ENCODE data around the gene SFMBT2. TPM values are rescaled to one million over a fixed set of nuclear protein-coding genes. Genes with fewer than 3 reads are reported as not detected.

Gene SFMBT2
- total RNA-seq, 1 experiment from 2014 or later = 41.5 TPM

GRCh38 chr10:7443036-7443435 lies 32.2 kb upstream of the SFMBT2 start:
- 0 out of 2 replicates have a peak, but pooled peaks cover under 1% of the 10 kb centered on the region for H3K36me3 ChIP-seq (ENCODE audit: insufficient read depth, low read length)
- H2AFZ ChIP-seq (ENCODE audit: low read length) = no peak overlapping the region
- DNase-seq = no peak
- H3K79me2 ChIP-seq (ENCODE audit: low read length) = no peaks in the 10 kb centered on the region
- H4K20me1 ChIP-seq (ENCODE audit: insufficient read depth, low read depth, low read length) = no peaks in the 10 kb centered on the region
- no peak overlapping the region for H3K4me3 ChIP-seq (ENCODE audit: low read length)
- H3K9me2 ChIP-seq (replicated peaks; ENCODE audit: insufficient read depth, low read length) = no peaks in the 10 kb centered on the region
- no peak overlapping the region for H3K27ac ChIP-seq (ENCODE audit: low read length)
- H3K9me3 ChIP-seq (ENCODE audit: low read length) = no peaks in the 10 kb centered on the region
- H3K9ac ChIP-seq (ENCODE audit: low read length) = no peak overlapping the region
- H3K27me3 ChIP-seq (ENCODE audit: low read length) = no peaks in the 10 kb centered on the region
- H3K4me1 ChIP-seq (ENCODE audit: low read length) = peaks cover 19% of the 10 kb centered on the region
- H3K4me2 ChIP-seq (ENCODE audit: low read depth, low read length, poor library complexity, severe bottlenecking) = no peak overlapping the region

- H3K79me2 ChIP-seq (ENCODE audit: low read length) = no peaks in the 10 kb centered on the region
- no peak overlapping the region for H3K4me3 ChIP-seq (ENCODE audit: low read length)
- DNase-seq = no peak
- H4K20me1 ChIP-seq (ENCODE audit: insufficient read depth, low read depth, low read length) = no peaks in the 10 kb centered on the region
- H3K9me3 ChIP-seq (ENCODE audit: low read length) = no peaks in the 10 kb centered on the region
- H2AFZ ChIP-seq (ENCODE audit: low read length) = no peak overlapping the region
- H3K27me3 ChIP-seq (ENCODE audit: low read length) = no peaks in the 10 kb centered on the region
- H3K36me3 ChIP-seq (ENCODE audit: insufficient read depth, low read length) = no peaks in the 10 kb centered on the region
- peaks cover 26% of the 10 kb centered on the region for H3K4me1 ChIP-seq (ENCODE audit: low read length)
- H3K4me2 ChIP-seq (ENCODE audit: low read depth, low read length, poor library complexity, severe bottlenecking) = no peak overlapping the region
- H3K9ac ChIP-seq (ENCODE audit: low read length) = no peak overlapping the region
- no peaks in the 10 kb centered on the region for H3K9me2 ChIP-seq (replicated peaks; ENCODE audit: insufficient read depth, low read length)
- H3K27ac ChIP-seq (ENCODE audit: low read length) = no peak overlapping the region
These were observed 30.7 kb upstream of the SFMBT2 start for GRCh38 chr10:7441403-7442147.

DNA sequence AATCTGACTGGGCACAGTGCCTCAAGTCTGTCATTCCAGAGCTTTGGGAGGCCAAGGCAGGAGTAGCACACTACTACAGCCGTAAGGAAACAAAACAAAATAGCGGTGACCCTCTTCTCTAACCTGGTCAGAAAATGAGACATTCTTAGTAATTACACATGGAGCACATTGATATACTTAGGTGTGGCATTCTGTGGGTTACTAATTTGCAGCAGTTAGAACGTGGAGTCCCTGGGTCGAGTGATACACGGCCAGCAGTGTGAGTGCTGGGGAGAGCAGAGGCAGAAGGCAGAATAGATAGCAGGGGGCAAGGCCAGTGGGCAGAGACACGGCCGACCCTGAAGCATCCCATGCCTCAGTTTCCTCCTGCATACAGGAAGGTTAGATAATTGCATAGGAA lies 28.9 kb upstream of the SFMBT2 start:
- no peaks in the 10 kb centered on the region for H3K36me3 ChIP-seq (ENCODE audit: insufficient read depth, low read length)
- peaks cover 24% of the 10 kb centered on the region for H3K4me1 ChIP-seq (ENCODE audit: low read length)
- no peak overlapping the region for H2AFZ ChIP-seq (ENCODE audit: low read length)
- no peak overlapping the region for H3K4me3 ChIP-seq (ENCODE audit: low read length)
- DNase-seq = no peak
- H4K20me1 ChIP-seq (ENCODE audit: insufficient read depth, low read depth, low read length) = no peaks in the 10 kb centered on the region
- H3K27me3 ChIP-seq (ENCODE audit: low read length) = no peaks in the 10 kb centered on the region
- no peak overlapping the region for H3K9ac ChIP-seq (ENCODE audit: low read length)
- no peaks in the 10 kb centered on the region for H3K79me2 ChIP-seq (ENCODE audit: low read length)
- no peak overlapping the region for H3K27ac ChIP-seq (ENCODE audit: low read length)
- H3K9me3 ChIP-seq (ENCODE audit: low read length) = no peaks in the 10 kb centered on the region
- H3K9me2 ChIP-seq (replicated peaks; ENCODE audit: insufficient read depth, low read length) = no peaks in the 10 kb centered on the region
- no peak overlapping the region for H3K4me2 ChIP-seq (ENCODE audit: low read depth, low read length, poor library complexity, severe bottlenecking)

GRCh38 chr10:7438196-7438986 lies 27.6 kb upstream of the SFMBT2 start:
- no peaks in the 10 kb centered on the region for H3K9me3 ChIP-seq (ENCODE audit: low read length)
- peaks cover 32% of the 10 kb centered on the region for H3K4me1 ChIP-seq (ENCODE audit: low read length)
- no peak overlapping the region for H3K4me3 ChIP-seq (ENCODE audit: low read length)
- no peaks in the 10 kb centered on the region for H3K9me2 ChIP-seq (replicated peaks; ENCODE audit: insufficient read depth, low read length)
- H3K36me3 ChIP-seq (ENCODE audit: insufficient read depth, low read length) = no peaks in the 10 kb centered on the region
- no peaks in the 10 kb centered on the region for H4K20me1 ChIP-seq (ENCODE audit: insufficient read depth, low read depth, low read length)
- H2AFZ ChIP-seq (ENCODE audit: low read length) = no peak overlapping the region
- no peak overlapping the region for H3K27ac ChIP-seq (ENCODE audit: low read length)
- no peaks in the 10 kb centered on the region for H3K27me3 ChIP-seq (ENCODE audit: low read length)
- H3K4me2 ChIP-seq (ENCODE audit: low read depth, low read length, poor library complexity, severe bottlenecking) = no peak overlapping the region
- no peaks in the 10 kb centered on the region for H3K79me2 ChIP-seq (ENCODE audit: low read length)
- no peak for DNase-seq
- no peak overlapping the region for H3K9ac ChIP-seq (ENCODE audit: low read length)

- H3K27ac ChIP-seq (ENCODE audit: low read length) = peak overlapping the region; percentile 77
- no peak overlapping the region for H3K4me3 ChIP-seq (ENCODE audit: low read length)
- no peaks in the 10 kb centered on the region for H3K27me3 ChIP-seq (ENCODE audit: low read length)
- no peaks in the 10 kb centered on the region for H3K36me3 ChIP-seq (ENCODE audit: insufficient read depth, low read length)
- peak; percentile 66 for DNase-seq
- H3K4me1 ChIP-seq (ENCODE audit: low read length) = peaks cover 33% of the 10 kb centered on the region
- H2AFZ ChIP-seq (ENCODE audit: low read length) = no peak overlapping the region
- peak overlapping the region; percentile 27; the same call in 1 of the 2 replicates for H3K9ac ChIP-seq (ENCODE audit: low read length)
- peak overlapping the region; percentile 10 for H3K4me2 ChIP-seq (ENCODE audit: low read depth, low read length, poor library complexity, severe bottlenecking)
- no peaks in the 10 kb centered on the region for H3K79me2 ChIP-seq (ENCODE audit: low read length)
- H3K9me3 ChIP-seq (ENCODE audit: low read length) = no peaks in the 10 kb centered on the region
- H3K9me2 ChIP-seq (replicated peaks; ENCODE audit: insufficient read depth, low read length) = no peaks in the 10 kb centered on the region
- H4K20me1 ChIP-seq (ENCODE audit: insufficient read depth, low read depth, low read length) = no peaks in the 10 kb centered on the region
These were observed 25.8 kb upstream of the SFMBT2 start for GRCh38 chr10:7436490-7437100.

- DNase-seq = no peak
- H3K9me3 ChIP-seq (ENCODE audit: low read length) = no peaks in the 10 kb centered on the region
- no peaks in the 10 kb centered on the region for H3K79me2 ChIP-seq (ENCODE audit: low read length)
- no peak overlapping the region for H3K4me2 ChIP-seq (ENCODE audit: low read depth, low read length, poor library complexity, severe bottlenecking)
- no peaks in the 10 kb centered on the region for H3K36me3 ChIP-seq (ENCODE audit: insufficient read depth, low read length)
- H3K4me3 ChIP-seq (ENCODE audit: low read length) = no peak overlapping the region
- no peak overlapping the region for H3K9ac ChIP-seq (ENCODE audit: low read length)
- no peak overlapping the region for H2AFZ ChIP-seq (ENCODE audit: low read length)
- no peaks in the 10 kb centered on the region for H4K20me1 ChIP-seq (ENCODE audit: insufficient read depth, low read depth, low read length)
- no peak overlapping the region for H3K27ac ChIP-seq (ENCODE audit: low read length)
- H3K9me2 ChIP-seq (replicated peaks; ENCODE audit: insufficient read depth, low read length) = no peaks in the 10 kb centered on the region
- H3K27me3 ChIP-seq (ENCODE audit: low read length) = no peaks in the 10 kb centered on the region
- H3K4me1 ChIP-seq (ENCODE audit: low read length) = peaks cover 33% of the 10 kb centered on the region
These were observed 24.8 kb upstream of the SFMBT2 start for GRCh38 chr10:7435674-7436073.

DNA sequence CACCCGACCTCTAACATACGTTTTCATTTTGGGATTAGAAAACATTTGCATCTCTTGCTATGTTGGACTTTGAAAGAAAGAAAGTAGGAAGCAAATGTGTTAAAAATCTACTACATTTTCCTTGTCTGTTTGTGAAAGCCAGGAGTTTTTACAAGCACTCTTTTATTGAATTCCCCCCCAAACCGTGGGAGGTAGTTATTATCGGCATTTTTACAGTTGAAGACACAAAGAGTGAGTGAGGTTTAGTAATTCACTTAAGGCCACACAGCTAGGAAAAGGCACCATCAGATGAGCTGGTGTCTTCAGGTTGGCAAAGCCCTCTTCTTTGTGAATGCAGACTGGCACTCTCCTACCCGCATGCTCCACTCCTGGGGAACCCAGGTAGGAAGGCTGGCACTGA lies 23.5 kb upstream of the SFMBT2 start:
- Histone ChIP-seq H3K9me3 (ENCODE audit: low read length) (no peaks in the 10 kb centered on the region), H3K36me3 (ENCODE audit: insufficient read depth, low read length) (no peaks in the 10 kb centered on the region), H3K27ac (ENCODE audit: low read length) (no peak overlapping the region), H3K9me2 (replicated peaks; ENCODE audit: insufficient read depth, low read length) (no peaks in the 10 kb centered on the region), H2AFZ (ENCODE audit: low read length) (no peak overlapping the region), H3K4me2 (ENCODE audit: low read depth, low read length, poor library complexity, severe bottlenecking) (no peak overlapping the region), H3K4me3 (ENCODE audit: low read length) (no peak overlapping the region), H4K20me1 (ENCODE audit: insufficient read depth, low read depth, low read length) (no peaks in the 10 kb centered on the region), H3K9ac (ENCODE audit: low read length) (no peak overlapping the region), H3K27me3 (ENCODE audit: low read length) (no peaks in the 10 kb centered on the region), H3K4me1 (ENCODE audit: low read length) (peaks cover 33% of the 10 kb centered on the region), H3K79me2 (ENCODE audit: low read length) (no peaks in the 10 kb centered on the region)
- no peak for DNase-seq

- H4K20me1 ChIP-seq (ENCODE audit: insufficient read depth, low read depth, low read length) = no peaks in the 10 kb centered on the region
- no peak overlapping the region for H3K4me3 ChIP-seq (ENCODE audit: low read length)
- H3K9ac ChIP-seq (ENCODE audit: low read length) = no peak overlapping the region
- H3K79me2 ChIP-seq (ENCODE audit: low read length) = no peaks in the 10 kb centered on the region
- no peak overlapping the region for H3K27ac ChIP-seq (ENCODE audit: low read length)
- DNase-seq = no peak
- H3K9me3 ChIP-seq (ENCODE audit: low read length) = no peaks in the 10 kb centered on the region
- H3K9me2 ChIP-seq (replicated peaks; ENCODE audit: insufficient read depth, low read length) = no peaks in the 10 kb centered on the region
- H3K4me1 ChIP-seq (ENCODE audit: low read length) = peaks cover 35% of the 10 kb centered on the region
- no peak overlapping the region for H3K4me2 ChIP-seq (ENCODE audit: low read depth, low read length, poor library complexity, severe bottlenecking)
- no peaks in the 10 kb centered on the region for H3K27me3 ChIP-seq (ENCODE audit: low read length)
- no peaks in the 10 kb centered on the region for H3K36me3 ChIP-seq (ENCODE audit: insufficient read depth, low read length)
- H2AFZ ChIP-seq (ENCODE audit: low read length) = no peak overlapping the region
These were observed 23.0 kb upstream of the SFMBT2 start for GRCh38 chr10:7433861-7434260.
